GM19397 (cell line): Measurements from ENCODE around the gene HDAC7.

Source experiments
- ATAC-seq: cut with Tn5 transposase; IDR thresholded peaks from one replicate; pipeline ENCODE4 v1.9.1; 2021; ENCODE audit warnings: mild to moderate bottlenecking, moderate library complexity; ENCODE audit not compliant: unreplicated experiment

HDAC7 gene

DNA sequence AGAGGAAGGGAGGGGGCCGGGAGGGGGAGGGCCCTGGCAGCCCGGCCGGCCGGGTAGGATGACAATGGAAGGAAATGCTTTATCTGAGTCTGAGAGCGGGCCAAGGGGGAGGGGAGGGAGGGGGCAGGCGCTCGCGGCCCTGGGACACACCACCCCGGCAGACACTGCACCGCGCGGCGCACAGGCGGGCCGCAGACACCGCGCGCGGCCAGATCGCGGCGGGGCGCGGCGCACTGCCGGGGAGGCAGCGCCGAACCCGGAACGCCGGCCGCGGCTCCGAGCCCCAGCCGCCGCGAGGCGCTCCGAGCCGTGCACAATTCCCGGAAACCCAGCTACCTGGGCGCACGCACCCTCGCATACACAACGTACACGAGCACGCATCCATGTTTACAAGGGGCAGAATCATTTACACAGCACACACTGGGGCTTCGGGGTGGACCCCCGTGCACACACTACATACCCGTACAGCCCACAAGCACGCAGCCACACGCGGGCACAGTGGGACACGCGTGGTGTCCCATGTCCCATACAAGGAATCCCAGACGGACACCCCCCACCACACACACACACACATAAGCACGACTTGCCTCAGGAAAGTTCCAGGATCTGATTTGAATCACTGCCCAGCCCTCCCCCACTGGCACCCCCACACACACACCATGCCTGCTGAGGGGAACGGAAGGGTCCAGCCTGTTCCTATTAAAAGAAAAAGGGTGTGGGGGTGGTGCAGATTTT is at the start of gene HDAC7:
TSS of gene HDAC7 (minus strand) at position 8 of the 735 bp plus-strand sequence. CDS start 118 bp downstream, outside the sequence.
- peak; percentile 36 for ATAC-seq

DNA sequence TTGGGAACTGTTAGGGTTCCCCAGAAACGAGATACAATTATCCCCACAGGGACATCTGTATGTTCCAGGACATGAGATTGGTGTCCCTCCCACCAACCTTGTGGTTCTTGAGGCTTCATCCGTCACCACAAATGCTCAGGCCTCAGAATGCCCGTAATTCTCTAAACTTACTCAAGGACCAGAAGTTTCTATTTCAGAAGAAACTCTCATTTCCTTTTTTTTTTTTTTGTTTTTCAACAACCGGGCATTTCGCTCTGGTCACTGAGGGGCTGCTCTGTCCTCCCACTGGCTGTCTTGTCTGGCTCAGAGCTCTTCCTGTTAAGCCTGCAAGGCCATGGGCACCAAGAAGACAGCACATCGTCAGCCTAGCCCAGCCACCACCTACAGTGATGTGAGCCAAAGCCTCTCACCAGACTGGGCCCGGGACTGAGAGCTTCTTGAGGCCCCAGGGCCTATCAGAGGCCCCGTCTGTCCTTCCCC is 48.9 kb upstream of the HDAC7 start:
- ATAC-seq = peak; percentile 51

DNA sequence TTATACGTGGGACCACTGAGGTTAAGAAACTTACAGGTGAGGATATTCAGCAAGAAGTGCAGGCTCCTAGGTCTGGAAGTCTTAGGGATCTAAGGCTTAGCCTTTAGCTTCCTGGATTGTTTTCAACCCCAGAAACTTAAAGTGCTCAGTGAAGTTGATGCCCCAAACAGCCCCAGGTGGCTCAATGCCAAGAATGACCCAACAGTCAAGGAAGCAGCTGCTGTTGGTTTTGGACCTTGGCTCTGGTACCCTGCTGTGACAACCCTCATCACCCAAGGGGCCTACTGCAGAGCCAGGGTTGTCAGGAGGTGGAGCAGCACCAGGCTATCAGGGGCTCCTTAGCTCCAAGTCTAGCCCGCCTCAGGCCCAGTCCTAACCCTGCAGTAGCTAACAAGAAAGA is 48.3 kb upstream of the HDAC7 start:
- peak; percentile 2 for ATAC-seq

DNA sequence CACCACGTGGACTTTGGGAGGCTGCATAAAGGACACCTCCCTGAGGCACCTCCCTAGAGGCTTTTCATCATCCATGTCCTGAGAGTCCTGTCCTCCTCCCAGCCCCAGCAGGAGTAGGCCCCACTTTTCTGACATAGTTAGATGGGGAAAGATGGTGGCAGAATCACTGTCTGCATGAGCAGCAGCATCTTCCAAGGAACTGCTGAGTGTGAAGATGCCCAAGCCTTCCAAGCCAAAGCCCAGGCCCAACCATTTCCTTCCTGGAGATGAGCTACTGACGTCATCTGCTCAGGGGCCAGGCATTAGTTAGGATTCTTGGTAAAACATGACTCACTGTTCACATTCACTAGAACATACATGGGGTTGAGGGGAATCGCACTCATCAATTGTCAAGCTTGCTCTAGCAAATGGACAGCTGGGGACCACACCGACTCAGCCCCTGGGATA is 47.8 kb upstream of the HDAC7 start:
- ATAC-seq = no peak

DNA sequence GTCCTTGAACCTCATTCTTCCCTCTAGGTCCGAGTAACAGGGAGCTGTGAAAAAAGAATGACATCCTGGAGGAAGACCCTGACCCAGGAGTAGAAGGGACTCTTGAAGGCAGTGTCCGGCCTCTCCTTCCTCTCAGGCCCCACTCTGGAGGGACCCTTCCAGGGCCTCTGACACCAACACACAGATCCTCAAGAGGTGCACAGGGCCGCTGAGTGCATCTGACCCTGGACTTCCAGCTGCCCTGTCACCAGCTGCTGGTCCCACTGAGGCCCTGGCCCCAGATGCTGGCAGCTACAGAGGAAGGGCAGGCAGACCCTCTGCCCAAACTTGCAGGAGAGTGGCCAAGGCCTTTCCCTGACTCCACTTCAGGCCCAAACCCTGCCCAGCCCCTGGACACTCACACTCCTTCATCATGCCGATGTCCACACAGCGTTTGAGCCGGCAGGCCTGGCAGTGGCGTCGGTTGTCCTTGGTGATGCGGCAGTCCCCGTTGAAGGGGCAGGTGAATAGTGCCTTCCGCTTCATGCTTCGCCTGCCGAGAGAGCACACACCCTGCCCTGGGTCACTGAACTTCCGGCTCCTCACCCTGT is 45.0 kb upstream of the HDAC7 start:
- no peak for ATAC-seq

DNA sequence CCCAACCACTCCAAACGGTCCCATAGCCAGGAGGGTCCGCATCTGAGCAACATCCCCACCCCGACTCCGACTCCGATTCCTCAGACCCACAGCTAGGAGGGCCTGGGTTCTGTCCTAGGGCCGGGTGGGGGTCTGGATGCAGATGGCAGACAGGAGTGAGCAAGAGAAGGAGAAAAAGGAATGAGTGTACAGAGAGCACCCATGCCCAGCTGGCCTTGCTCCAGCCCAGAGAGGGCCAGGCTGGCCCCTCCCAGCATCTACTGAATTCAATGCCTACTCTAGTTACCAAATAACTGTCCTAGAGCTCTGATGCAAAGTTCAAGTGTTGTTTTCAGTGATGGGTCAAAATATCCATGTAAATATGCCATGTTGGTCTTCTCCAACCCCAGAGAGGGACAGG is 44.3 kb upstream of the HDAC7 start:
- ATAC-seq = no peak

DNA sequence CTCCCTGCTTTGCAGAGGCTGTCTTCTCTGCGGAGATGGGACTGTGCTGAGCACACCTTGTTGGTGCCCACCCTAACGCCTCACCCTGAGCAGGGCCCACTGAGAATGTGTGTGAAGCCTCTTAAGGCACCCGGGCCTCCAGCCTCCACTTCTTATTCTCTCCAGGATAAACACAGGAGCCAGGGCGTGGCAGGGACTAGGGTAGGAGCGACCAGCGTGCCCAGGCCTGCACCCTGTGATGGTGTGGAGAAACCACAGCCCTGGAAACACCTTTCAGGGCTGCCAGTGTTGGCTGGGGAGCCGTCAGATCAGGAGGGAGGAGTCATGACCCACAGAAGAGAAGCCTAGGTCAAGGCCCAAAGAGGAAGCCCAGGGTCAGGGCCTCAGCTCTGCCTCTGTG is 43.8 kb upstream of the HDAC7 start:
- no peak for ATAC-seq

DNA sequence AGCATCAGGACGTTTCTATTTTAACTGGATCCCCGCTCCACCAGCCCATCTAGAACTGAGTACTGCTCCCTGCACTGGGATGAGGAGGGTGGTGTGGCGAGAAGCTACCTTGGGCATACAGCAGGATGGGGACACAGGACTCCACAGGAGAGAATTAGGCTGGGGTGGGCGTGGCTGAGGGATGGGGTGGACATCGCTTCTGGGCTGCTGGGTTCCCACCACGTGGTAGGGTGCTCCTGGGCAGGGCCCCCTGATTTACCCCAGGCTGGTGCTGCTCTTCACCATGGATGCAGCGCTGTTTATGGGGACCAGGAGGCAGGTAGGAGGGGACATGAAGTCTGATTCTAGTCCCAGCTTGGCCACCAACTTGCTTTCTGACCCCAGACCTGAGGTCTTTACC is 43.2 kb upstream of the HDAC7 start:
- ATAC-seq = no peak

DNA sequence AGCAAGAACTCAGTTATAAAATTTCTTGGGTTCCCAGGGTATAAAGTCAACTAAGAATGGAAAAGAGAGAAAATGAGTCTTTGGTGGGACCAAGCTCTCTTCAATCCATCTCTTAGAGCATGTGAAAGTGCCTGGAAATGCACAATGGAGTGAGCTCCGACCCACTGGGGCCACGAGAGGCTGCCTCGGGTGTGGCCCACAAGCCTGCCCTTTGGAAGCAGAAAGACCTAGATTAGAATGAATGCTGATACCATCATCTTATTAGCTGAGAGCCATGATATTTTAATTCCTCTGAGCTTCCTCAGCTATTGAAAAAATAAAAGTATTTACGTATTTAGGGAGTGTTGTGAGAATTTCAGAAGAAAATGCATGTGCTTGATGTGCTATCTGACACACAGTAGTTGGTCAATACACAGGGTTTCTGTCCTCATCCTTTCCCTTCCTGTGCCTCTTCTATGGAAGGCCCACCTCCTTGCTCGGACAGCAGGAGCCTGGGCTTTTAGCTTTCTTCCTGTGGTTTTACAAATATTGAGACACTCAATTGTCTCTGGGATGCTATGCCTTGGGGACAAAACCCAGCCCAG is 42.6 kb upstream of the HDAC7 start:
- ATAC-seq = no peak

DNA sequence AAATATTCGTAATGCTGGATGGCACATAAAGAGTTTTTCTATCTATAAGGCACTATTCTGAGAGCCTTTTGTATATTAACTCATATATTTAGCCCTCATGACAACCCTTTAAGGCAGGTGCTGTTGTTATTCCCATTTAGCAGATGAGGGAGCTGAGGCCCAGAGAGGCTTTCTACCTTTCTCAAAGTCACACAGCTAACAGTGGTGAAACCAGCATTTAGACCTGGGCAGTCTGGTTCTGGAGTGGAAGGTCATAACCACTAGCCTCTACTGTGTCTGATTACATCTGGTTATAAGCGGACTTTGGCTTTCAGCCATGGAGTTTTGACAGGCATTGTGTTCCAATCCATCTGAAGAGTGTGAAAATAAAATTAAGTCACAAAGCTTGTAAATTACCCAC is 41.2 kb upstream of the HDAC7 start:
- ATAC-seq = no peak

DNA sequence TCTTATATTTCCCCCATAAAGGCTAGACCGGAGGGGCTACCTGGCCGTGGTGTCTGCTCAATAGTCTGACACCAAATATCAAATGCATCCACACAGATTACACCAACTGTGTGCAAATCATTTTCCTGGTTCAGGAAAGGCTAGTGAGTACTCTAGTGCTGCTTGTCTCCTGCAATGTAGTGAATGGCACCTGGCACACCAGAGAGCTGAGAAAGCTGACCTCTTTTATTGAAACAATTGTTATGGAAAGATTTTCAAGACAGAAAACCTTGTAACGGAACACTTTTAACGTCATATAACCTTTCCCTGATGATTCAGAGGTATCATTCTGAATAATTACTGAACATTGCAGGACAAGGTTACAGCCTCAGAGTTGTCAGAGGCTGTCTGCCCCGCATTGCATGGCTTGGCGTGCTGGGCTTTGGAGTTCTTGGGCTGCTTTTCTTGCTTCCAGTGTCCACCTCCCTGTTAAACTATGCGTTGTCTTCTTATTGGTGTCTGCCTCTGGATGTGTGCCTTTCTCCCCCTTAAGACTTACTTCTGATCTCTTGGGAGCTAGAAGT is 40.7 kb upstream of the HDAC7 start:
- no peak for ATAC-seq

DNA sequence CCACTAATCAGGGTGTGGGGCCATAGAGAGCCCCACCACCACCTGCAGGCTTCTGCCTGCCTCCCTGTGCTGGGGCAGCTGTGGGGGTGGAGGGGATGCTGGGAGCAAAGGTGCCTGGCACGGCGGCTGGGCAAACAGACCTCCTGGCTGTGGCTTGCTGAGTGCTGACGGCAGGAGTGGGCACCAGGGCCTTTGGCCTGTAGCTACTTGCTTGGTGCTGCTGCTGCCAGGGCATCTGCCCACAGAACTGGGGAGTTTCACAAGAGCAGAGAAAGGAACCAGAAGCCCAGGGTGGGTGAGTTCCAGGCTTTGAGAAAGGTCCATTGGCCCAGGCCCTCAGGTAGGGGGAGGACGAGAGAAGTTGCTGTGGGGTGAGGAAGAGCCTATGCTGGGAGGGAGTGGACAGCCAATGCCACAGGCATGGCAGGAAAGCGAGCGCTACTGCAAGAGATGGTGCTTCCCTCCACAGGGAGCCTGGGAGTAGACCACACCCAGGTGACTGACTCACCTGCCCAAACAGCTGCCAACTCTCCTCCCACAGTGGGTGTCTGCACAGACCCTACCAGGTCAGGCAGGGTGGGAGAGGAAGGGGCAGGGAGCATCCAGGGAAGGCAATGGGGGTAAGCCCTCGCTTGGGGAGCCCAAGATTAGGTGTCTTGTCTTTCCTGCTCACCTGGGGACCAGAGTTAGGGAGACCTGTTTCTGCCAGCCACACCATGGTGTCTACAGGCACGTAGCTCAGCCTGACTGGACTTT is 39.0 kb upstream of the HDAC7 start:
- no peak for ATAC-seq

DNA sequence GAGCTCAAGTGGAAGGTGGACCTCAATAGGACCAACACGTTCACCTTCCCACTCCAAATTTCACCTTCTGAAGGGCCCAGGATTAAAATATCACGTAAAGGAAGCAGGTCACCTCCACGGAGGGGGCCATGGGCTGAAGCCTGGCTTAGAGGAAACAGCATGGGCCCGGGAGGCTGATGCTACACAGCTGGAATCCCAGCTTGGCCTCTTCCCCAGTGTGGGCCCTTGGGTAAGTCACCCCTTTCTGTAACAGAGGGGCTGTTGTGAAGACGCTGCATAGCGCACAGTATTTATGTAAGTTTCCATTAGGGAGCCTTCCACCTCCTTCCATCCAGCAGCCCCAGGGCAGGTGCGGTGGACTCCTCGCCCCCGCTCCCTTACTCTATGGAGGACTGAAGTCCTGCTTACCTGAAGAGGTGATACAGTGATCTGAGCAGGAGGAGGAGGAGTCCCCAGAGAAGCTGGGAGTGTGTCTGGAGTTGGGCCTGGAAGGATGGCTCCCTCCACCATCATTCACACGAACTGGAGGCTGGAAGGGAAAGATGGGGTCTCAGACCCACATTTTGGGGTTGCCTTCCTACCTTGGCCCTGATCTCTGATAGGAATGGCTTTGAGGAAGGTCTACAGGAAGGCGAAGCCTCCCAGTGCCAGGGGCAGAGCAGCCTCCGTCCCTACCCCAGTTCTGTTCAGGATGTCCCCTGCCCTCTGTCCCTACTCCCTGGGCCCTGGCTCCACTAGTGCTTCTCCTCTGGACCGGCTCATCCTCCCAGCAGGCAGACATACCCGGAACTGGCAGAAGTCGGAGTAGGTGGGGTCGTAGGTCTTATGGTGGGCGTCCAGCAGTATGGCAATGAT is 37.2 kb upstream of the HDAC7 start:
- no peak for ATAC-seq

DNA sequence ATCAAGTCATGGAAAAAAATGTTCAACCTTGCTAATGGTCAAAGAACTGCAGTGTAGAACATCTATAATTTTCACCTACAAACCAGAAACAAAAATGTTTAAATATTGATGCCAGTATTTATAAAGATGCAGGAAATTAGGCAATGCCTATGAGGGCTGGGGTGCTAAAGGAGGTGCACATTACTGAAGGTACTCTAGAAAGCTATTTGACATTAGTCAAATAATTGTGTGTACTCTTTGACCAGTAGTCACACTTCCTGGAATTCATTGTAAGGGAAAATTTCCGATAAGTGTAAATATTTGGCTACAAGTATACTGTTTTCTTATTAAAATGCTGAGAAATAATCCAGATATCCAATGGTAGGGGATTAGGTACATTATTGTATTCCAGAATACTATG is 36.4 kb upstream of the HDAC7 start:
- no peak for ATAC-seq

DNA sequence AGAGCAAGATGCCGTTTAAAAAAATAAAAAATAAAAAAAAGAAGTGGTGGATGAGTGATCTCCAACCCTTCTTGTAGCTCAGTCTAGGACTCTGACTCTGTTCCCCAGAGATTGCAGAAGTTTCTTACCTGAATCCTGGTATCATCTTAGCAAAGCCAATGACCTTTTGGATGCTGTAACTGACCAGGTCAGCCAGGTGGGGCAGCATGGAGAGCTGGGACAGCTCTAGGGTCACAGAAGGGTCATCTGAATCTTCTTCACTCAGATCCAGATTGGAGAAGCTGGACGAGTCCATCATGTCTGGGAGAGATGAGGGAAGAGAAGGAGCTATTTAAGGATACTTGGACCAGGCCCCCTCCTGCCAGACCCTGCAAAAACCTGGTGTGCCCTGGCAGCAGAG is 35.8 kb upstream of the HDAC7 start:
- no peak for ATAC-seq

DNA sequence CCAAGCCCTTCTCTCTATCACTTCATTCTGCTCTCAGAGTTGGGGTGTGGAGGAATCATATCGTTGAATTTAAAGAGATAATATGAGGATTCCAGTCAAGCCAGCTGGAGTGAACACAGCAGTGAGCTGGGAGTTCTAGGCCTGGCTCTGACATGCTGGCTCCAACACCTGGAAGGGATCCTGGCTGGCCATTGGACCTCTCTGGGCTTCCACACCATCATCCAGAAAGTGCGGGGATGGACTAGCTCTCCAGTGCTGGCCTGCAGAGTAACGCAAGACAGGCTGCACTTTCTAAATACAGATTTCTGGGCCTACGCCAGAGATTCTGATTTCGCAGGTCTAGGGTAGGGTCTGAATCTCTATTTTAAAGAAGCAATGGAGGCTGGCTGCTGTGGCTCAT is 34.8 kb upstream of the HDAC7 start:
- ATAC-seq = no peak

DNA sequence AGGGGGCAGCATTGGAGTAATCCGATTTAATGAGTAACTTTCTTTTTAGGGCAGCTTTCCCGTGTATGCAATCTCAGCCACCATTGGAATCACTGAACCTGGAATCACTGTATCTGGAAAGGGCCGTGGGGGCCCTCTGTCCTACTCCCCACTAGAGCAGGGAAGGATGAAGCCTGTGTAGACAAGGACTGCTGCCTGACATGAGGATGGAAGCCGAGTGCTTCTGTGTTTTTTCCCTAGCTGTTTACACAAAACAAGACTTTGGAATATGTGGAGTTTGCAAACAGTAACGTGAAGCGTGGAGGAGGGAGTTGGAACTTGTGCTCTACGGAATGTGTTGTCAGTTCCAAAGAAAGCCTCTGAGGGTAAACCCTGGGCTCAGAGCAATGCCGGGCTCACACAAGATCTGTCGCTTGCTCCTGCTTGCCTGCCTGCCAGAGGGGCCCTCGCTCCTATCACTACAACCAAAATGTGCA is 32.4 kb upstream of the HDAC7 start:
- no peak for ATAC-seq

DNA sequence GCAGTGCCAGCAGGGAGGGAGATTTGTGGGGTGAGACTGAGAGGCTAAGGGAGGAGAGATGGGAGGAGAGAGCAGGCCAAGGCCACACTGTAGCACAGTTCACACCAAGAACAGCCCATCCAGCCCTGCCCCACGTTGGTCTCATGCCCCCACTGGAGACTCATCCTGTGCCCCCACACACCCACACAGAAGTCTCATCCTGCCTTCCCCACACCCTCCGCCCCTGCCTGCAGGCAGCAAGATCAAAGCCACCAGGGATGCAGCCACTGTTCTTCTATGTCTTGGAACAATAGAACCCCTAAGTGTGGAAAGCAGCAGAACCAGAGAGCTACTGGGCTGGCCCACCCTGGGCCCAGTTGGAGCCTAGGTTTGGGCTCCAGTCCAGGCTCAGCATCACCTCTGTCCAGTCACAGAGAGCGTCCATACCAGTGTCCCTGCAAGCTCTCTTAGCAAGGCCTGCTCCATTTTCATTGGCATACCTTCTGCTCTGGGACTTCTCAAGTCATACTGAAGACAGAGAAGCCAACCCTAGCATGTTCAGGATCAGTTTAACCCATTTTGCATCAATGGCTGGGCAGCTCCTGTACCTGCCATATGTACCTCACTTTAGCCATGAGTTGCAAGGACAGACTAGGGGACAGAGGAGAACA is 31.7 kb upstream of the HDAC7 start:
- ATAC-seq = no peak
